DMS79 (cell line): ENCODE measurements around the gene DNAJC15.

Experiments used
- DNase-seq: peaks from one replicate; lab custom pipeline; 2025; lab: John Stamatoyannopoulos, UW

DNAJC15 gene

DNA sequence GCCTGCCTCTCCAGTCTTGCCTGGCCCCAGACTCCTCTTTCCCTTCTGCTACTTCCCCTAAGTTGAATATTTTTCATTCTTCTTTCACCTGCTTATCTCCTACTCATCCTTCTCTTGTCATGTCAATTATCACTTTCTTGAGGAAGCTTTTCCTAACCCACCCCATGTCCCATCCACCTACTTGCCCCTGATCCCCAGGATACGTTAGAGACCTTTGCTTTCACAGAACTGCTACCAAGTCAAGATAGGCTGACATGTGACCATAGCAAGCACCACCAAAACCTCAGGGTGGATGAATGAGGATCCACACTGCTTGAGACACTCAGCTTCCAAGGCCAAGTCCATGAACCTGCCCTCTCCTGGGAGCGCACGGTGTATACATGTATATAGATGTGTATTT, 131.5 kb downstream of the DNAJC15 start:
- no peak for DNase-seq

- DNase-seq: no peak
Observed at GRCh38 chr13:43156916-43157315, 133.5 kb downstream of the DNAJC15 start.

- no peak for DNase-seq
Observed at GRCh38 chr13:43157796-43158195, 134.4 kb downstream of the DNAJC15 start.

GRCh38 chr13:43158516-43158915, 135.1 kb downstream of the DNAJC15 start:
- DNase-seq: no peak

- no peak for DNase-seq
Observed at GRCh38 chr13:43159026-43159461, 135.7 kb downstream of the DNAJC15 start.
